Activated T-cell treated with anti-CD3 and anti-CD28 coated beads for 1 hour (primary cell): ENCODE results near the gene BRD3OS.

ENCODE experiments used
- DNase-seq: peaks from one replicate; pipeline ENCODE4 v3.0.0-alpha.2; 2020; ENCODE audit warnings: low read depth

The BRD3OS gene

DNA sequence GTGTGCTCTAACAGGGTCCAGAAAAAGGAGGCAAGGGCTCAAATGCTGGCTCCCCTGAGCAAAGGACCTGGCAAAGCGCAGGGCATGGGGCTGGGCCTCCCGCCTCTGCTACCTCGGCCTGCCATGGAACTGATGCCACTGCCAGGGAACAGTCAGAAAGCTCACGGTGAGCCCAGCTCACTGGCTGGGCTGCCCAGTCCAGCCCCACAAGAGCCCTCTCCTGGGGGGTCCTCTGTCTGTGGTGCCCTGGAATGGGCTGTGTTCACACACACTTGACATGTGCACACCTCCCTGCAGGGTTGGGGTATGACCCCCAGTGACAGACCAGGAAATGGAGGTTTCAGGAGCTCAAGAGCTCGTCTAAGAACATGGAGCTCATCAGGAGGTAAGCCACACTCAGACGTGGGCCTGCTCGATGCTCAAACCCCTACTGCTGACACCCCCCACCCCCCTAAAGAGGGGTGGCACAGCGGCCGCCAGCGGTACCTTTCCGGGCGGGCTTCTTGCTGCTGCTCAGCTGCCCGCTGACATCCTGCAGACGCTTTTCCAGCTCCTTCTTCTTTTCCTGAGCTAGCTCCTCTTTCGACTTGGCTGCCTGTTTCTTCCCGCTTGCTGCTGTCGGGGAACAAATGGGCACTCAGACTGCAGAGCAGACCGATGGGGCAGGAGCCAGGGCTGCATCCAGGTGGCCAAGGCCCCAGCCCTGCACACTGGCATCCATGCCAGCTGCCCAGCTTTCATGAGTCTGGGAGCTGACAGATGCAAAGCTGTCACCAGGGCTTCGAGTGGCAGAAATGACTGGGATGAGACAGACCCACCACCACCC, 9.1 kb downstream of the BRD3OS start:
- no peak for DNase-seq

DNA sequence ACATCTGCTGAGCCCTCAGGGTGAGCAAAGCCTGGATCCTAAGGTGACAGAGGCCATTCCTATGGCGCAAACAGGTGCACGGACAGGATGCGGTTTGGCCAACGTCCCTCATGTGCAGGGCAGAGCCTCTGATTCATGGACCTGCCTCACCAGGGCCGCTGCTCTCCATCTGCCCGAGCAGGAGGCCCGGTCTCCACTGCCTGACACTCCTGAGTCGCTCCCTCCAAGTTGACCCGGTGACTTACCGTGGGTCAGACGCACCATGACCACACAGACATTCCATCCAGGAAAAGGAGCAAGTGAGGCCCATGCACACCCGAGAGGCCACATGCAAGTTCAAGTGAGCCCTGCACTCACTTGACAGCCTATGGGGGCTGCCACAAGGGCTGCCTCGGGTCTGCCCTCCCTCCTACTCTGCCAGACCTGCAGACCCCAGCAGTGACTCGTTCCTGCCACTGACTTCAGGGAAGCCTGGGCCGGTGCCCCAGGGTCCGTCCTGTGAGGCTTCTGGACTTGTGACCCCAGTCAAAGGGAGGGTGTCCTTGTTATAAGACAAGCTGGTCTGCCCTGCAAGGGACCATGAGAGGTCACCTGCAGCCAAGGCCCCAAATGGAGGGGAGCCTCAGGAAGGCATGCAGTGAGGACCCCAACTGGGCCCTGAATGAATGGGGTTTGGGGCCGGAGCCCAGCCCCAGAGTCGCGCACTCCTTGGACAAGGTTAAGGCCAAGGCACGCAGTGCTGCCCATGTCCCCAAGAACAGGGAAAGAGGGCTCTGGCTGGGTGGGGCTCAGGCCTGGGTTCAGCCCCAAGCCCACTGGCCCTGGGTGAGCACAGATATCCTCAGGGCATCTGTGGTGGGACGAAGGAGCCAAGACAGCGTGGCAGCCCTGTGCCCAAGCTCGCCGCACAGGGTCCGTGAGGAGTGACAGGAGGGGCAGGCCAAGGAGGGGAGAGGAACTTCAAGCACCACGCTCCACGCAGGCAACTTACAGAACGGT, 10.1 kb downstream of the BRD3OS start:
- no peak for DNase-seq

GRCh38 chr9:134036130-134036529, 10.8 kb downstream of the BRD3OS start:
- DNase-seq, result no peak

GRCh38 chr9:134037641-134038040, 12.4 kb downstream of the BRD3OS start:
- no peak for DNase-seq

- no peak for DNase-seq
These were observed 14.3 kb downstream of the BRD3OS start for GRCh38 chr9:134039386-134040175.

DNA sequence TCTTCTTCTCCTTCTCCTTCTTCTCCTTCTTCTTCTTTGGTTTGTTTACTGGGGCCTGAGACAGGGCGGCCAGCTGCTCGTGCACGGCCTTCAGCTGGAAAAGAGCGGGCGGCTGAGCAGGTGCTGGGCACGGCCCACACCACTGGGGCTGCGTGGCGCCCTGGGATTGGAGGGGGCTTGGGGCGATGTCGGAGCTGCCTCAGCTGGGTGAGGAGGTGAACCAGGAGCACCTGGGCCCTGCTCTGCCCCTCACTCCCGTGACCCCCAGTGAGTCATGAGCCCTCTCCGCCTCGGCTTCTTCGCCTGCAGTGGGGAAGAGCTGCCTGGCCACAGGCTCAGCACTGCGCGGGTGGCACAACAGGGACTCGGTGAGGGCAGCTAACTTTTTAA, 14.9 kb downstream of the BRD3OS start:
- DNase-seq, result no peak

DNA sequence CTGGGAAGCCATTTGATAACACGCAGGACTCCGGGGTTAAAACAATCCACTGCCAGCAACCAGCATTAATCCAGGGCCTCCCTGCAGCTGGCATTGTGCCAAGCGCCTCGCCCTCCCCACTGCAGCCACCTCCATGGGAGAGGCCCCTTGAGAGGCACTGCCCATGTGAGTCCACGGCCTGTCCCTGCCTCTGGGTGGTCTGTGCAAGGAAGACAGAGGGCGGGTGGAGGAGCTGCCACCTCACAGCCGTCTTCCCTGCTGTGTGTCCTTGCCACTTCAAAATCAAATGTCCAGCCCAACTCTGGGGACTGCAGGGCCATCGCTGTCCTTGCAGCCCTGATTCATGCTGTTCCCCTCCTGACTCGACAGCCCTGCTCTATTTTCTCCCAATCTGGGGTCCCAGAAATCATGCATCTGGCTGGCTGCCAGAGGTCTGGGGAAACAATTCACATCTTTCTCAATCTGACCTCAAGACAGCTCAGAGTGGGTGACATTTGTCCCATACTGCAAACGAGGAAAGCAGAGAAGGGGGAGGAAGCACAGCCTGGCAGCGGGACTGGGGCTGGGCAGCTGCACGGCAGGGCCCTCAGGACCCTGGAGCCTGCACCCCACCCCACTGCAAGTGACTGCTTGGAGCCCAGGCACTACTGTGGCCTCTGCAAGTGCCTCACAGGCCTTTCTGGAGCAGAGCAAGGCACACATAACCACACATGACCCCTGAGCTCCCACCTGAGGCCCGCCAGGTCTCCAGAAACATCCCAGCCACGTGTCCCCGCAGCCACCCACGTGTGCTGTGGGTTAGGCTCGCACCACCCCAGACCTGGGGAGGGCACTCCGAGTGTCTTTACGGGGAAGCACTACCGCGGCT, 15.7 kb downstream of the BRD3OS start:
- DNase-seq, result no peak

- DNase-seq, result no peak
These were observed 16.3 kb downstream of the BRD3OS start for GRCh38 chr9:134041649-134041962.

DNA sequence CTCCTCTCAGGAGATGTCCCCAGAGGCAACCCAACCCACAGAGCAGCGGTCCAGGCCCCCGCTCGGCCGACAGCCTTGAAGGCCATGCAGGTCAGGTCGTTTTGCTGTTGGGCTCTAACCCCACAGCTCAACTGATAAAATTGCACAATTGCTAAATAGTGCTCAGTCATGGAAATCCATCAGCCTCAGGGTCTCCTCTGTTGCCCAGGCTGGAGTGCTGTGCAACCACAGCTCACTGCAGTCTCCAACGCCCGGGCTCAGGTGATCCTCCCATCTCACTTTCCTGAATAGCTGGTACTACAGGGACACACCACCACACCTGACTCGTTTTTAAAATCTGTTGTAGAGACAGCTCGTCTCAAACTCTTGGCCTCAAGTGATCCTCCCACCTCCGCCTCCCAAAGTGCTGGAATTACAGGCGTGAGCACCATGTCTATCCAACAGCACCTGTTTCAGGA, 18.3 kb downstream of the BRD3OS start:
- no peak for DNase-seq

DNA sequence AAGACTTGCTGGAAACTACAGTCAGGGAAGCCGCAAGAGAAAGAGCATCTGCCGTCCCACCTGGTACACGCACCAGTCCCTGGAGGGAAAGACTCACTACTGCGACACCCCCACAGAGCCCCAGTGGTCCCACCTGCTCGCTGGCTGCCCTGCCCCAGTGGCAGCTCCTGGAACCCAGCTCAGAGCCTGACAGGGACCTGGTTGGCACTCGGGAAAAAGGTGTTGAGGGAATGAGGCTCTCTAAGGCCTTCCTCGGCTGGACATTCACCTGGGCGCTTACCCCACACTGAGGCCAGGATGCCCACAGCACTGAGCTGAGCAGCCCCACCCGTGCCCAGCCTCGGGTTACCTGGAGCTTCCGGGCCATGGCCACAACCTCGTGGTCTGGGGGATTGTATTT, 19.7 kb downstream of the BRD3OS start:
- DNase-seq, result no peak

DNA sequence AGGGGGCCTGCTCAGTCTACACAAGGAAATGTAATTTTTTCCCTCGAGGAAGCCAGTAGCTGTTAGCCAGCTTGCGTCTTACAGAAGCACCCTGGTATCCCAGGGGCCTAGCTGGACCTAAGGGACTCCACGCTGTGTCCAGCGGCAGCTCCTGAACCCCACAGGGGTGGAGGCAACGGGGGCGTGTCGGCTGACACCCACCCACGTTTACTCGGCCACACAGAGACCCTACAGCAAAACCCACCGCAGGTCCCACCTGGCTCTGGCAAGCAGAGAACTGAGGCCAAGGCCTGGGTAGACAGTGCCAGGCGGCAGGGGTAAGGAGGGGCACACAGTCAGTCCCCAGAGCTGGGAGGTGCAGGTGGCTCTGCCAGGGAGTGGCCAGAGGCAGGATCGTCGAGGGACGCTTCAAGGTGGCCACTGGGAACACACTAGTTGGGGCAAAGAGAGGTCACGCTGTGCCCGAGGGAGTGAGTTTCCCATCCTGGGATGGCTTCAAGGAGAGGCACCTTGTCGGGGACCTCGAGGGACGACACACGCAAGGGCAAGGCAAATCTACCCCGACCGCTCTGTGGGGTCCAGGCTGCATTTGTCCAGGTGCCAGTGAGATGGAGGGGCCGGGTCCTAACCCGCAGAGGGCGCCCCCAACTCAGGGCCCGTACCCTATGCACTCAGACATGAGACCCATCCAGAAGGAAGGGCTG, 20.7 kb downstream of the BRD3OS start:
- DNase-seq, result no peak

- no peak for DNase-seq
These were observed 21.8 kb downstream of the BRD3OS start for GRCh38 chr9:134046894-134047681.

GRCh38 chr9:134047868-134048581, 22.7 kb downstream of the BRD3OS start:
- no peak for DNase-seq

DNA sequence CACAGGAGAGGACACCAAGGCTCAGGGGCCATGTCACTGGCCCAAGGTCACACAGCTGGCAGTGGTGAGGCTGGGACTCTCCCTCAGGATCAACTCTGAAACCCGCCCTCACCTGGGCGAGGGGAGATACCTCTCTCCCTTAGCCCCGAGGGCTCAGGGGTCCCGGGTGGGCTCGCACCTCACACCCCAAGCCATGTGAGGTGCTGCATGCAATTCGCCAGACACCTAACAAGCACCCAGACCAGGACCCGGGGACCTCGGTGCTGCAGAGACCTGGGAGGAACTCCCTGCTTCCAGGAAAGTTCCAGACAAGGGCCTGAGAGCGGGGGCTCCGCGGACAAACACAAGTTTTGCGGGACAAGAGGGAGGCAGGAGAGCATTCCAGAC, 23.3 kb downstream of the BRD3OS start:
- DNase-seq, result no peak

GRCh38 chr9:134049236-134049635, 24.0 kb downstream of the BRD3OS start:
- DNase-seq, result no peak

- DNase-seq, result no peak
These were observed 24.7 kb downstream of the BRD3OS start for GRCh38 chr9:134049772-134050588.

DNA sequence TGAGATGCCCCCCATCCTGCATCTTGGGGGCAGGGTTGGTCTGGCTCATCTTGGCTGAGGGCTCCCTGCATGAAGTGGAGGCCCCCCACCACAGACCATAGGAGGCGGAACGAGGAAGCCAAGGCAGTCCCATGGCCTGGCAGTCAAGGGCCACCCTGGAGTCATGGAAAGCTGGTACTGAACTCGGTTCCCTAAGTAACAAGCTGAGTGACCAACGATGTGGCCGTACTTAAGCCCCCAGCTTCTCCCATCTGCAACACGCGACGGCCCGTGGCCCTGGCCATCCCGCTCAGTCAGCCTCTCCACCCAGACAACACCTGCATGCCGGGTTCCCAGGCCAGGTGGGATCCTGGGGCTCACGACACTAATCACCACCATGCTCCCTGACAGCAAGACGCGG, 25.4 kb downstream of the BRD3OS start:
- DNase-seq, result no peak

- DNase-seq, result no peak
These were observed 26.0 kb downstream of the BRD3OS start for GRCh38 chr9:134051319-134051718.
